GM21390 (cell line): Measurements from ENCODE around the gene FBXO45.
A peak's percentile ranks its signal among the peaks of the same experiment; 100 is the strongest.
"Not testable (repeated sequence)": the region's sequence is repeated elsewhere in the genome, so short reads cannot be mapped to it uniquely, and the experiment has no call there.

ENCODE experiments used
- ATAC-seq: cut with Tn5 transposase; IDR thresholded peaks from one replicate; pipeline ENCODE4 v1.9.1; 2021; ENCODE audit not compliant: unreplicated experiment

FBXO45 gene

DNA sequence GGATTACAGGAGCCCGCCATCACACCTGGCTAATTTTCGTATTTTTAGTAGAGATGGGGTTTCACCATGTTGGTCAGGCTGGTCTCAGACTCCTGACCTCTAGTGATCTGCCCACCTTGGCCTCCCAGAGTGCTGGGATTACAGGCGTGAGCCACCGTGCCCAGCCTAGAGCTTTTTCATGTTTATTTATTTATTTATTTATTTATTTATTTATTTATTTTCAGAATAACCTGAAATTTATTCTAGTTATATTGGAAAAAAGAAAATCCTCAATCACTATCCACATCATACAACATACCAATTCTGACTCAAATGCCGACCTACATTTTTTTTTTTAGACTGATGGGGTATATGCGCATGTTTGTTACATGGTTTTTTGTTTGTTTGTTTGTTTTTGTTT, 46.8 kb downstream of the FBXO45 start:
- ATAC-seq = not testable (repeated sequence)

DNA sequence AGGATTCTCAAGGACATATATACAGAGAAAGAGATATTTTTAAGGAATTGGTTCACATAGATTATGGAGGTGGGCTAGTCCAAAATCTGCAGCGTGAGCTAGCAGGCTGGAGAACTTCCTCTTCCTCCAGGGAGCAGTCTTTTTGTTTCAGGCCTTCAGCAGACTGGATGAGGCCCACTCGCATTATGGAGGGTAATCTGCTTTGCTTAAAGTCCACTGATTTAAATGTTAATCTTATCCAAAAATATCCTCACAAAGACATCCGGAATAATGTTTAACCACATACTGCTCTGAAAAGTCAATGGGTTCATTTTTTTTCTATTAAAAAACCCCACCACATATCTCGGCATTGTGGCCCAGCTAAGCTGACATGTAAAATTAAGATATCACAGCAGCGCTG, 48.8 kb downstream of the FBXO45 start:
- ATAC-seq = no peak

- ATAC-seq = no peak
Observed at GRCh38 chr3:196619223-196619622, 50.8 kb downstream of the FBXO45 start.

- ATAC-seq = not testable (repeated sequence)
Observed at GRCh38 chr3:196619627-196620026, 51.2 kb downstream of the FBXO45 start.

DNA sequence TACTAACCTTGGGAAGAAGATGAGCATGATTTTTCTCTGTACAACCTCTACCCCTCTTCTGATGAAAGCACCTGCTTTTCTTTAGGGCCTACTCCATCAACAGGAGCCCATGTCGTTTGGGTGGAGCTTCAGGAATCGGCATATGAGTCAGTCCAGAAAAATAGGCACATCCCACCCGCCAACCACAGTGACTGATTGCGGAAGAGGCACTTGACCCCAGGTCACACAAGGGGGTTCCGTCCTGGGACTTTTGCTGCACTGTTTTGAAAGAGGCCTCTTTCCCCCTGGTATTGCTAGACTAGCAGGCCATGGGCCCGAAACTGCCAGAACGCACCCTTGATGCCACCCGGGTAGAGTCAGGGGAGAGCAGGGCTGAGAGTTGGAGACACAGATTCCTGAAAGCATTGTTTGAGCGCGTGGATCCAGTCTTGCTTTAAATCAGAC, 51.7 kb downstream of the FBXO45 start:
- ATAC-seq = no peak

DNA sequence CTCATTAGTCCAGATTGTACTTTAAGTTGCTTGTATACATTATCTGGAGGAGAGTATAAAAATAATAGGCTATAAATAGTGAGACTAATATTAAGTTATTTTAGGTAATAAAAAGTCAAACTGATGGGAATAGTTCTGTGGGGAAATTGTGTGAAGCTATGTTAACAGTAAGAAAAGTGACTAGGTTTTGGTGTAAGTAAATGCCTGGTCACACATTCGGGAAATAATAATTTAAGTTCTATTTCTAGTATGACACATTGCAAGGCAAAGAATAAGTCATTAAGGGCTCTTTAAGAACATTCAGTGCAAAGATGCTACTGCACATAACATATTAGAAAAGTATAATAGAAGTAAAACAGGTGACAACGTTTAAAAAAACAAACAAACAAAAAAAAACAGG, 52.2 kb downstream of the FBXO45 start:
- ATAC-seq = no peak

DNA sequence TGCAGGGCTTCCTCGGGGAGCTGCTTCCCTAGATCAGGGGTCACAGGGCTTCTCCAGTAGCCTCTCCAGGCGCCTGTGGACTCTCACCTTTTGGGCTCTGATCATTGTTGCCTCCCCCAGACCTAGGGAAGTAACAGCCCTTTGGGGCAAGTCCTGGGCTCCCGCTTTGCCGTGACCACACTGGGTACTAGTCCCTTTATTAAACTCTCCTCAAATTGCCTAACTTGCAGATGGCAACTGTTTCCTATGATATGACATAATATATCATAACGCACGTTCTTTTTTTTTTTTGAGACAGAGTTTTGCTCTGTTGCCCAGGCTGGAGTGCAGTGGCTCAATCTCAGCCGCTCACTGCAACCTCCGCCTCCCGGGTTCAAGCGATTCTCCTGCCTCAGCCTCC, 53.2 kb downstream of the FBXO45 start:
- no peak for ATAC-seq

DNA sequence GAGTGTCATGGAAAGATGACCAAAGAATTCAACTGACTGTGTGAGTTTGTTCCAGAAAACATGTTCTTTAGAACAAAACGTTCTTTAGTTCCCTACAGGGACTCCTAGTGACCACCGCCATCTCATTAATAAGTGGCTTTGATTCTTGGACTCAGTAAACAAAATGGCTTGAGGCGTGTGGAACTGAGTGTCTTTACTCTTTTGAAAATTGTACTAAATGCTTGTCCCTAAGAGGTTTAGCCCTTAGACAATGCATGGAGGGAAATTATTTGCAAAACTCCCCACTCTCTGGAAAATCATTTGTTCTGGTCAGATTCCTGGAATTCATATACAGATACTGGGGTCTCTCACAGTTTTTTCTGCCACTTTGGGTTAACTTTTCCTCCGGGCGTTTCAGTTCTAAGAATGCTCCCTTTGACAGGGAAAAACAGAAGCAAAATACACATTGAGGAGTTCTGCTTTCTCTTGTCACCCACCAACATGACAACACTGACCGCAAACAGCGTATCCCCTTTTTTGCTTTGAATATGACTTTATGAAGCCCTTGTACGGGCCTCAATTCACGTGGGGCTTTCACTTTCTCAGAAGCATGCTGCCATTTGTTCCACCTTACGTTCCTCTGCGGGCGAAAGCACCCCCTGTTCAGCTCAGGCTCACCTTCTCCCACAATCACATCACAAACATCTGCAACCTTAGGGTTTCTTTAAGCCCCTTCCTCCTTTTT, 55.8 kb downstream of the FBXO45 start:
- no peak for ATAC-seq

- no peak for ATAC-seq
Observed at GRCh38 chr3:196624907-196625306, 56.4 kb downstream of the FBXO45 start.

DNA sequence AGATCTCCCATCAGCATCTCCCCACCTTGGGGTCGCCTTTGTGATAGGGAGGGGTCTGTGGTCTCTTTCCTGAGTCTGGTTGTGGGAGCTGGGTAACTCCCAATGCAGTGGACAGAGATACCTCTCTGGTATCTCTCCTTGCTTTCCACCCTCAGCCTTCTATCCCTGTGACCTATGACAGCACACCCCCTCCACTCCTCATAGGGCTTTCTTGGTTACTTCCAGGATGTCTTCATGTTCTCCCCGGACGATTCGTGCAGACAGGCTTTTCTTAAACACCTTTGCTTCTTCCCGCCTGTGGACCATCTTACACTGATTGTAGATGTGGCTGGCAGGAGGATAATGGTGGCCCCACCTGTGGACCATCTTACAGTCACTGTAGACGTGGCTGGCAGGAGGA, 56.9 kb downstream of the FBXO45 start:
- no peak for ATAC-seq

GRCh38 chr3:196627918-196628231, 59.4 kb downstream of the FBXO45 start:
- ATAC-seq = no peak

GRCh38 chr3:196629228-196629627, 60.8 kb downstream of the FBXO45 start:
- ATAC-seq = no peak

- no peak for ATAC-seq
Observed at GRCh38 chr3:196631682-196632045, 63.2 kb downstream of the FBXO45 start.

DNA sequence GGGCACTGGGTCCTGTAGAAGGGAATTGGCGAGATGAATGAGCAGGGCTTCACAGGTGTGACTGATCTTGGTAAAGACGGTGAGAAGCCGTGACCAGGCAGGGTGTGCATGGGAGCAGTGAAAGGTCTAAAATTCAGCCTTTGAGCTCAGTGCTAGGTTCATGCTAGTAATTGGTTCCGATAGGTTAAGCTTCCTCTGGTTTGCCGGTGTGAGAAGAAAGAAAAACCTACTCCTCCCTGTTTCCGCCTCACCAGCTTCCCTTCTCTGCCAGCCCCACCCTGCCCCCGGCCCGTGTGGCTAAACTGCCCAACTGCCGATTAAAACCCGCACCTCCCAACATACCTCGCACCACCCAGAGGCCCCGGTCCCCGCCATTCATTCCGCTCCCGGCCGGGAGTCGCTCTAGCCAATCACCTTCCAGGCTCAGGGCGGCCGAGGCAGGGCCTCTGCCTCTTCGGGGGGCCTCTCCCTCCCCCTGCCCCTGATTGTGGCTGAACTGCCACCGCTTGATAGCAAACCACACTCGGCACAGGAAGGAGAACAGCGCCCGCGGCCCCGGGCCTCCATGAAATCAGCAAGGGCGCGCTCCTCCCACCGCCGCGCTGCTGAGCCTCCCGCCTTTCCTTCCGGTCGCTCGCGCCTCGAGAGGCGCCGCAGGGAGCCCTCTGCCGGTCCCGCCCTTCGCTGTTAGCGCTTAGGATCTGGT, 63.7 kb downstream of the FBXO45 start:
- peak; percentile 64 for ATAC-seq

DNA sequence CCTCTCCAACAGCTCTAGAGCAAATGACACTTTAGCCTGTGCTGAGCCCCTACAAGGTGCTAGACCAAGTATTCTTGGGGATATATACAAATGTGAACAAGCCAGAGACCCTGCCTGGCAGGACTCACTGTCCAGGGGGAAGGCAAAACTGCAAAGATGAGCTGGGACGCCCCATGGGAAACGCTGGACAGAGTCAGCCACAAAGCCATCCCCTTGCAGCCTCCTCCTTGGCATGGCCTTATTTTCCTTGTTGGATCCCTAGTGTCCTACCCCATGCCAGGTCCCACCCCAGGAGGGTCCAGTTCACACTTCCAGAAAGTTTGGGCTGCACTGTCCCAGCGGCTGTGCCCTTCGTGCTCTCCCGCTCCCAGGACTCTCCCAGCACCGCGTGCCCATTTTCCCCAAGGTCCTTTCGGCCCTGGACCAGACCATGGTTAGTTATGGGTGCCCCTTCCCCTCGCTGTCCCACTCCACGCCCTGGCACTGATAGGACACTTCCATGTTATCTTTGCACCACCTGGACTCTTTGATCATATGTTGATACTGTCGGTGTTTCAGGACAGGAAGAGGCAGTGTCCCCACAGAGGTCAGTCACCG, 65.2 kb downstream of the FBXO45 start:
- no peak for ATAC-seq

GRCh38 chr3:196634224-196634623, 65.8 kb downstream of the FBXO45 start:
- ATAC-seq = no peak

DNA sequence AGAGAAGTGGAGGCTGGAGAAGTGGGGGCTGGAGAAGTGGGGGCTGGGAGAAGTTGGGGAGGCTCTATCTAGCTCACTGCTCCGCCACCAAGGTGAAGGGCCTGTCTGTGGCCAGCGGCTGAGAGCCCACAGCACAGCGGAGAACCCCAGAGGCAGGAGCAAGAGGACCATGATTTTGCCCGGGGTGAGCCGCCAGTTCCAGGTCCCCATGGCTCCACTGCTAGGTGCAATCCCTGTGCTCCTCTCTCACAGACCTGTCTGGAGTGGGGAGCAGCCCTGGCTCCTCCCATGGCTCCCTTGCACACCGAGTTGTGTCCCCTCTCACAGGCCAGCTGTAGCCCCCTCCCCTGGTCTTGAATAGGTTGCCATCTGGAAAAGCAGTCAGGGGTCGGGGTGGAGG, 66.4 kb downstream of the FBXO45 start:
- ATAC-seq = no peak

DNA sequence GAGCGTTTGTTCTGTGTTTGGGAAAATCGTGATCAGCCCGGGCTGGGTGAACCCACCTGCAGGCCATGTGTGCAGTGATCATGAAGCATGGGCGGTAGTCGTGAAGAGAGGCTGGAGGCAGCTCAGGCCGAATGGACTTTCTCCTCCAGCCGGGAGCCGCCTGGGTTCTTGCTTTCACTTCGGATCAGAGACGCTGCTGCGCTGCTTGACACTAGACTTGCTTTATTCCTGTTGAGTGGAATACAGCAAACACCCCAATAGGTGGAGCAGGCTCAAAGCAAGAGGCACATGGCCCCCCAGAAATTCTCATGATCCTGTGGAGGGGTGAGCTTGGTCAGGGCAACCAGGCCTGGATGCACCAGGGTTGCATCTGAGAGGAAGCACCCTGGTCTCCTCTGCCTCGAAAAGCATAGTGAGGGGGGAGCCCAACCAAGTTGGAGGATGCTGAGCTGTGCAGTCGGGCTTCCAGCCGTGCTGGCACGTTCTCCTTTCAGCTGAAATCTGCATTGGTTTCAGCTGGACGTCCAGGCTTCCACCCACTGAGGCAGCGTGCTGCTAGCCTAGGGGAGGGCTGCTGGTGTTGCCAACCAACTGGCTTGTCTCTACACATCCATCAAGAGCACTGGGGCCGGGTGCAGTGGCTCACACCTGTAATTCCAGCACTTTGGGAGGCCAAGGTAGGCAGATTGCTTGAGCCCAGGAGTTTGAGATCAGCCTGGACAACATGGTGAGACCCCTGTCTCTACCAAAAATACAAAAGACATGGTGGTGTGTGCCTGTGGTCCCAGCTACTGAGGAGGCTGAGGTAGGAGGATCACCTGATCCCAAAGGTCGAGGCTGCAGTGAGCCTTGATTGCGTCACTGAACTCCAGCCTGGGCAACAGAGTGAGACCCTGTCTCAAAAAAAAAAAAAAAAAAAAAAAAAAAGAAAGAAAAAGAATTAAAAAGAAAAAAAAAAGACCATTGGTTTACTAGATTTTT, 68.2 kb downstream of the FBXO45 start:
- no peak for ATAC-seq

GRCh38 chr3:196637941-196638340, 69.5 kb downstream of the FBXO45 start:
- ATAC-seq = not testable (repeated sequence)
